HepG2 (cell line): ENCODE measurements around the gene PSMB11. TPM values are rescaled to one million over a fixed set of nuclear protein-coding genes. Genes with fewer than 3 reads are reported as not detected.
A peak's percentile ranks its signal among the peaks of the same experiment; 100 is the strongest.

Source experiments
- EZH2 ChIP-seq: conservative IDR thresholded peaks from 2 replicates; pipeline ENCODE4 v1.6.1; 2012; ENCODE audit warnings: mild to moderate bottlenecking, low read depth, low read length, moderate library complexity
- FOXM1 ChIP-seq: sonication (generic); formaldehyde crosslinking; IDR thresholded peaks from 2 replicates; pipeline ENCODE4 v1.5.0; 2020; ENCODE audit warnings: missing genetic modification reagents
- GLI4 ChIP-seq: sonication (generic); formaldehyde crosslinking; IDR thresholded peaks from 2 replicates; pipeline ENCODE4 v1.5.1; 2020; ENCODE audit warnings: missing genetic modification reagents, mild to moderate bottlenecking, moderate library complexity, borderline replicate concordance
- HOXA3 ChIP-seq: sonication (generic); formaldehyde crosslinking; IDR thresholded peaks from 2 replicates; pipeline ENCODE4 v1.5.0; 2020; ENCODE audit warnings: missing genetic modification reagents
- KLF13 ChIP-seq: sonication (generic); formaldehyde crosslinking; IDR thresholded peaks from 2 replicates; pipeline ENCODE4 v1.4.0; 2020; ENCODE audit warnings: mild to moderate bottlenecking, missing genetic modification reagents
- MTA3 ChIP-seq: sonication (generic); formaldehyde crosslinking; IDR thresholded peaks from 2 replicates; pipeline ENCODE4 v1.4.0; 2020; ENCODE audit warnings: missing genetic modification reagents
- MXD3 ChIP-seq: IDR thresholded peaks from 2 replicates; pipeline ENCODE4 v1.6.1; 2016; ENCODE audit warnings: mild to moderate bottlenecking, missing biosample characterization, missing genetic modification reagents
- PRDM10 ChIP-seq: sonication (generic); formaldehyde crosslinking; IDR thresholded peaks from 2 replicates; pipeline ENCODE4 v1.4.0; 2020; ENCODE audit warnings: low read depth, missing genetic modification reagents
- SPEN ChIP-seq: sonication (generic); formaldehyde crosslinking; IDR thresholded peaks from 2 replicates; pipeline ENCODE4 v1.5.1; 2020; ENCODE audit warnings: low read depth, mild to moderate bottlenecking, missing genetic modification reagents
- XRCC5 ChIP-seq: fragments of 200-400 bp; formaldehyde crosslinking; optimal IDR thresholded peaks from 2 replicates; pipeline ENCODE3; 2017; ENCODE audit warnings: mild to moderate bottlenecking, low read length
- ZBTB7A ChIP-seq: sonication (generic); formaldehyde crosslinking; IDR thresholded peaks from 2 replicates; pipeline ENCODE4 v1.8.0; 2022; ENCODE audit warnings: mild to moderate bottlenecking, missing genetic modification reagents
- ZNF17 ChIP-seq: sonication (generic); formaldehyde crosslinking; IDR thresholded peaks from 2 replicates; pipeline ENCODE4 v1.5.0; 2020; ENCODE audit warnings: mild to moderate bottlenecking, missing genetic modification reagents
- ZNF382 ChIP-seq: sonication (generic); formaldehyde crosslinking; IDR thresholded peaks from 2 replicates; pipeline ENCODE4 v1.5.0; 2020; ENCODE audit warnings: missing genetic modification reagents, mild to moderate bottlenecking, borderline replicate concordance
- ZNF556 ChIP-seq: sonication (generic); formaldehyde crosslinking; IDR thresholded peaks from 2 replicates; pipeline ENCODE4 v1.4.0; 2020; ENCODE audit warnings: mild to moderate bottlenecking, missing genetic modification reagents, borderline replicate concordance
- ZNF674 ChIP-seq: sonication (generic); formaldehyde crosslinking; IDR thresholded peaks from 2 replicates; pipeline ENCODE4 v1.5.0; 2020; ENCODE audit warnings: low read depth, mild to moderate bottlenecking, missing genetic modification reagents
- polyA plus RNA-seq, 8 experiments: library from polyadenylated mRNA; depleted of rRNA in 3 of 8; stranded (reverse) in 7 of 8; unstranded in 1 of 8; fragments of >200 nt; fragmentation: Illumina TruSeq in 4 of 8; extraction: Trizol in 4 of 8; gene quantifications; 2 replicates each; pipeline versions ENCODE4 v1.2.1 to v1.2.3, GENCODE V29; 2011 to 2016; ENCODE audit warnings: low read depth in 4 of 8, missing spikeins in 1 of 8, mixed read lengths in 1 of 8; ENCODE audit not compliant: insufficient read depth in 1 of 8
- total RNA-seq, 5 experiments: library from RNA; depleted of rRNA; stranded (reverse); fragments of >200 nt; fragmentation: Illumina TruSeq; extraction: Trizol; gene quantifications; 2 replicates each; pipeline ENCODE4 v1.2.3, GENCODE V29; 2016; ENCODE audit warnings: low read depth in 1 of 5
- TF ChIP-seq, protein P1 (sequence below), 2 experiments: sonication (generic) in 1 of 2; formaldehyde crosslinking in 1 of 2; IDR thresholded peaks; 2 replicates each; pipeline versions ENCODE4 v1.4.0 to v1.6.1; 2016 to 2020; ENCODE audit warnings: borderline replicate concordance in 1 of 2, low read depth in 1 of 2, mild to moderate bottlenecking in 1 of 2, missing genetic modification reagents in 1 of 2
- TF ChIP-seq, protein P2 (sequence below): sonication (generic); formaldehyde crosslinking; IDR thresholded peaks from 2 replicates; pipeline ENCODE4 v1.4.0; 2020; ENCODE audit warnings: missing genetic modification reagents, borderline replicate concordance

The PSMB11 gene
- total and polyA plus RNA-seq, 2 of the 13 experiments (the other 11 are each of a cell fraction or from before 2014, with no cell fraction given): not detected

DNA sequence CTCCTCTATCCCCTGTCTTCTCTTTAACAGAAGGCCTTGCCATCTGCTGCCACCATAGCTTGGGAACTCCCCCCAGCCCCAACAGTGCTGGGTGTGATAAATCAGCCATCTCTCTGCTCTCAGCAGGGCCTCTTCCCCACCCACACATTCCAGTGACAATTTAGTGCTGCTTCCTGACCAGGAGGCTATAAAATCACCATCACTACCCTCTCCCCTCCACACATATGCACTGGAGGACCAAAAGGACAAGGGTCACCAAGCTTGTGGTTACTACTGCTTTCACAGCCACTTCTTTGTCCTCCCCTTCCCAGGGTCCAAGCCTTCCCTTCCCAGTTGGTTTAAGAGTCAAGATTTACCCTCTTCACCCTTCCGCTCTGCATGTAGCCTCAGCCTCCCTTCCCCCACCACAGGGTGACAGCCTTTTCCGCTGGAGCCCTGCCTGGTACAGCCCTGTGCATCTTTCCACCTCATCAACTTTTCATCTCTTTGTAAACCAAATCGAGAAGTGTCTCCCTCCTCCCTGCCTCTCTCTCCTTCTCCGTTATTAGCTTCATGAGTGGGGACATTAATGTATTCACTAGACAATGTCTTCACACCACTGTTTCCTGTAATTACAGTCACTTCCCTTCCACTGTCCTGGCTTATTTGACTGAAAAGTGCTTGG lies 16.7 kb upstream of the PSMB11 start (continued):
- TF ChIP-seq MXD3 (CRISPR knock-in tag): no peak
- peak; percentile 69; the same call in 1 of the 2 replicates for TF ChIP-seq FOXM1 (CRISPR knock-in tag)
- TF ChIP-seq ZNF382: no peak
- no peak for TF ChIP-seq ZNF556 (CRISPR knock-in tag)
- no peak for TF ChIP-seq ZBTB7A (CRISPR knock-in tag)
- no peak for TF ChIP-seq KLF13 (CRISPR knock-in tag)
- no peak for TF ChIP-seq GLI4 (CRISPR knock-in tag)
- peak; percentile 14 for TF ChIP-seq XRCC5
- TF ChIP-seq HOXA3 (CRISPR knock-in tag): no peak
- TF ChIP-seq, protein P1, sequence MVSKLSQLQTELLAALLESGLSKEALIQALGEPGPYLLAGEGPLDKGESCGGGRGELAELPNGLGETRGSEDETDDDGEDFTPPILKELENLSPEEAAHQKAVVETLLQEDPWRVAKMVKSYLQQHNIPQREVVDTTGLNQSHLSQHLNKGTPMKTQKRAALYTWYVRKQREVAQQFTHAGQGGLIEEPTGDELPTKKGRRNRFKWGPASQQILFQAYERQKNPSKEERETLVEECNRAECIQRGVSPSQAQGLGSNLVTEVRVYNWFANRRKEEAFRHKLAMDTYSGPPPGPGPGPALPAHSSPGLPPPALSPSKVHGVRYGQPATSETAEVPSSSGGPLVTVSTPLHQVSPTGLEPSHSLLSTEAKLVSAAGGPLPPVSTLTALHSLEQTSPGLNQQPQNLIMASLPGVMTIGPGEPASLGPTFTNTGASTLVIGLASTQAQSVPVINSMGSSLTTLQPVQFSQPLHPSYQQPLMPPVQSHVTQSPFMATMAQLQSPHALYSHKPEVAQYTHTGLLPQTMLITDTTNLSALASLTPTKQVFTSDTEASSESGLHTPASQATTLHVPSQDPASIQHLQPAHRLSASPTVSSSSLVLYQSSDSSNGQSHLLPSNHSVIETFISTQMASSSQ (IDR thresholded peaks at IDR 0.05; ENCODE audit: low read depth): no peak
- TF ChIP-seq, protein P1 (CRISPR knock-in tag; IDR thresholded peaks at IDR 0.05; ENCODE audit: borderline replicate concordance): no peak
- TF ChIP-seq, protein P2, sequence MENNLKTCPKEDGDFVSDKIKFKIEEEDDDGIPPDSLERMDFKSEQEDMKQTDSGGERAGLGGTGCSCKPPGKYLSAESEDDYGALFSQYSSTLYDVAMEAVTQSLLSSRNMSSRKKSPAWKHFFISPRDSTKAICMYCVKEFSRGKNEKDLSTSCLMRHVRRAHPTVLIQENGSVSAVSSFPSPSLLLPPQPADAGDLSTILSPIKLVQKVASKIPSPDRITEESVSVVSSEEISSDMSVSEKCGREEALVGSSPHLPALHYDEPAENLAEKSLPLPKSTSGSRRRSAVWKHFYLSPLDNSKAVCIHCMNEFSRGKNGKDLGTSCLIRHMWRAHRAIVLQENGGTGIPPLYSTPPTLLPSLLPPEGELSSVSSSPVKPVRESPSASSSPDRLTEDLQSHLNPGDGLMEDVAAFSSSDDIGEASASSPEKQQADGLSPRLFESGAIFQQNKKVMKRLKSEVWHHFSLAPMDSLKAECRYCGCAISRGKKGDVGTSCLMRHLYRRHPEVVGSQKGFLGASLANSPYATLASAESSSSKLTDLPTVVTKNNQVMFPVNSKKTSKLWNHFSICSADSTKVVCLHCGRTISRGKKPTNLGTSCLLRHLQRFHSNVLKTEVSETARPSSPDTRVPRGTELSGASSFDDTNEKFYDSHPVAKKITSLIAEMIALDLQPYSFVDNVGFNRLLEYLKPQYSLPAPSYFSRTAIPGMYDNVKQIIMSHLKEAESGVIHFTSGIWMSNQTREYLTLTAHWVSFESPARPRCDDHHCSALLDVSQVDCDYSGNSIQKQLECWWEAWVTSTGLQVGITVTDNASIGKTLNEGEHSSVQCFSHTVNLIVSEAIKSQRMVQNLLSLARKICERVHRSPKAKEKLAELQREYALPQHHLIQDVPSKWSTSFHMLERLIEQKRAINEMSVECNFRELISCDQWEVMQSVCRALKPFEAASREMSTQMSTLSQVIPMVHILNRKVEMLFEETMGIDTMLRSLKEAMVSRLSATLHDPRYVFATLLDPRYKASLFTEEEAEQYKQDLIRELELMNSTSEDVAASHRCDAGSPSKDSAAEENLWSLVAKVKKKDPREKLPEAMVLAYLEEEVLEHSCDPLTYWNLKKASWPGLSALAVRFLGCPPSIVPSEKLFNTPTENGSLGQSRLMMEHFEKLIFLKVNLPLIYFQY (CRISPR knock-in tag): no peak
- TF ChIP-seq ZNF674 (CRISPR knock-in tag): no peak
- no peak for TF ChIP-seq PRDM10 (CRISPR knock-in tag)
- no peak for TF ChIP-seq SPEN (CRISPR knock-in tag)
- TF ChIP-seq ZNF17: no peak
- no peak for TF ChIP-seq EZH2
- TF ChIP-seq MTA3: no peak
